ENCODE data around the gene HCFC1R1. TPM values are rescaled to one million over a fixed set of nuclear protein-coding genes. Genes with fewer than 3 reads are reported as not detected.

The HCFC1R1 gene
- total and polyA plus RNA-seq, 5 donors: 43.7 to 122 (median 70.1) TPM

DNA sequence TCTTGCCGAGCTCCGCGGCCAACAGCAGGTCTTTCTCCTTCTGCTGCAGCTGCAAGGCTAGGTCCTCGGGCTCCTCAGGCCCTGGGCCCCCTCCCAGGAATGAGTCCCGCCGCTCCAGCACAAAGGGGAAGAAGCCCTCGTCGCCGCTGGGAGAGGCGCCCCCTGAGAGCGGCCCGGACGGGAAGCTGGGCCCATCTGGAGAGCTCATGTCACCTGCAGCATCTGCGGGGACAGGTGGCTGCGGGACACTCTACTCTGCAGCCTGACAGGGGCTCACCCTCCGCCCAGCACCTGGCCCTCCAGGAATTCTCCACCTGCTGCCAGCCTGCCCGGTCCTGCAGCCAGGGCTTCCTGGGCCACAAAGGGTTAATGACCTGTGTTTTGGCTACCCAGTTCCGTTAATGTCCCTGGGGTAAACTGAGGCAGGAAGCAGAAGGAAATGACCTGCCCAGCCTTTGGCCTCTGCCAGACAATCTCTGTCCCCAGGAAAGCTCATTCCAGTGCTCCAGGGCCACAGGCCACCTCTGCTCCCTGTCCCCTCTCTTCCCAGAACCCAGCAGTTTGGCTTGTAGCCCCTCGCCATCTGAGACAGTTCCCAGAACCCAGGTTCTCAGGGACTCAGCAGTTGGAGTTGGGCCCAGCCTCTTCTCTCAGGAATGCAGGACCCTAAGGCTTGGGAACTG lies 11.7 kb upstream of the HCFC1R1 start:
- no peak overlapping the region for H3K27ac ChIP-seq (ENCODE audit: low read length)
- no peaks in the 10 kb centered on the region for H3K9me3 ChIP-seq (ENCODE audit: control insufficient read depth, low read length)
- no peaks in the 10 kb centered on the region for H3K4me1 ChIP-seq (ENCODE audit: control insufficient read depth, insufficient read depth, low read length)
- WGBS: 40% methylated on average over 19 of the region's 19 CpGs
- H3K4me3 ChIP-seq (ENCODE audit: low read length): no peak overlapping the region
- ATAC-seq (no peak), DNase-seq (peak in 1 of 3 donors; percentile 34)
- H3K27me3 ChIP-seq (ENCODE audit: control insufficient read depth, insufficient read depth): no peaks in the 10 kb centered on the region
- intact Hi-C loops (cut with DNase I): no loop called here

DNA sequence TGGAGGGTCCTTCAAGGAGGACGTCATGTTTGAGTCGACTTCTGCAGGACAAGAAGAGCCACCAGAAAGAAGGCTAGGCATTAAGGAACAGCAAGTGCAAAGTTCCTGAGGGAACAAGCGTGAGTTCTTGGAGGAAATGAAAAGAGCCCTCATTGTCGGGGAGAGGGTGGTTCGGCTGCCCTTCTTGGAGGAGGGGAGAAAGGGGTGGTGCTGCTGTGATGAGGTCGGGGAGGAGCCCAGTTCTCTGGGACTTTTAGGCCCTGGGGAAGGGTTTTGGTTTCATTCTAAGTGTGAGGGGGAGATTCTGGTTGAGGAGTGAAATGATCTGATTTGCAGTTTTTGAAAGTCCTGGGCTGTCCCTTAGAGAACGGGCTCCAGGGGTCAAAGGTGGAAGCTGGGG lies 8.9 kb upstream of the HCFC1R1 start:
- H3K4me1 ChIP-seq (ENCODE audit: control insufficient read depth, insufficient read depth, low read length): no peaks in the 10 kb centered on the region
- 41% methylated on average over 7 of the region's 7 CpGs for WGBS
- peak in 1 of 3 donors; percentile 5 for DNase-seq
- H3K9me3 ChIP-seq (ENCODE audit: control insufficient read depth, low read length): no peaks in the 10 kb centered on the region
- H3K4me3 ChIP-seq (ENCODE audit: low read length): no peak overlapping the region
- intact Hi-C loops (cut with DNase I): no loop called here
- no peaks in the 10 kb centered on the region for H3K27me3 ChIP-seq (ENCODE audit: control insufficient read depth, insufficient read depth)
- H3K27ac ChIP-seq (ENCODE audit: low read length): no peak overlapping the region
- no peak for ATAC-seq

DNA sequence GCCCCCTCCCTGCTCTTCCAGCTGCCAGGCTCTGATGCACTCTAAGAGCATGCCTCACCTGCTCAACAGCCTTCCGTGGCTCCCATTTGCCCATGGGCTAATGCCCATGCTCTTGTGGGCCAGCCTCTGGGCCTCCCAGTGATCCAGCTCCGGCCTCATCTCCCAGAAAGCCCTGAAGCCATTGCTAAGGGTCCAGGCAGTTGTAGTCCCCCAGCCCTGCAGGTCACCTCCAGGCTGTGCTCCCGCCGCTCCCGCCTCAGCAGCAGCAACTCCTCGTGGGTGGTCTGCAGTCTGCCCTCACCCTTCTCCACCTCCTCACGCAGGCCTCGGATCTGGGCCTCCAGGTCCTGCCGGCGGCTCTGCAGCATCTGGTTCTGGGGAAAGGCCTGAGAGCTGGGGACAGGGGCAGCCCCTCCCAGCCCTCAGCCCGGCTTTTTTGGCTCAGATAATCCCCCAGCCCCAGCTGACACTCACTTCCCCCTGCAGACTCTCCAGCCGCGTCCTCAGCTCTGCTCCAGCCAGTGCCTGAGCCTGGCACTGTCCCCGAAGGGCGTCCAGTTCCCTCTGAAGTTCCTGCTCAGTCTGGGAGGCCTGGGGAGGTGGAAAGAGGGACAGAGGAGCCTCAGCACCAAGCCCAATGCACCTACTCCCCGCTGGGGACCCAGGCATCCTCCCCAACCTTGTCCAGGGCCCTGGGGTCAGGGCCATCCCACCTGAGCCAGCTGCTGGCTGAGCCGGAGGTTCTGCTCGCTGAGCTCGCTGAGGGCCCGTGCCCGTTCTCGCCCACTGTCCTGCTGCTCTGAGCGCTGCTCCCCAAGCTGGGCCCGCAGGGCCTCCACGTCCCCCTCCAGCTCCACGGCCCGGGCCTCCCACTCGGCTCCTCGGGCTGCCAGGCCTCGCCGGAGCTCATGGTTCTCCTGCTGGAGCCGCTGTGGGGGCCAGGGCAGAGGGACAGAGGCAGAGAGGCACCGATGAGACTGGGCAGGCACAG lies 6.8 kb upstream of the HCFC1R1 start:
- intact Hi-C loops (cut with DNase I): no loop called here

DNA sequence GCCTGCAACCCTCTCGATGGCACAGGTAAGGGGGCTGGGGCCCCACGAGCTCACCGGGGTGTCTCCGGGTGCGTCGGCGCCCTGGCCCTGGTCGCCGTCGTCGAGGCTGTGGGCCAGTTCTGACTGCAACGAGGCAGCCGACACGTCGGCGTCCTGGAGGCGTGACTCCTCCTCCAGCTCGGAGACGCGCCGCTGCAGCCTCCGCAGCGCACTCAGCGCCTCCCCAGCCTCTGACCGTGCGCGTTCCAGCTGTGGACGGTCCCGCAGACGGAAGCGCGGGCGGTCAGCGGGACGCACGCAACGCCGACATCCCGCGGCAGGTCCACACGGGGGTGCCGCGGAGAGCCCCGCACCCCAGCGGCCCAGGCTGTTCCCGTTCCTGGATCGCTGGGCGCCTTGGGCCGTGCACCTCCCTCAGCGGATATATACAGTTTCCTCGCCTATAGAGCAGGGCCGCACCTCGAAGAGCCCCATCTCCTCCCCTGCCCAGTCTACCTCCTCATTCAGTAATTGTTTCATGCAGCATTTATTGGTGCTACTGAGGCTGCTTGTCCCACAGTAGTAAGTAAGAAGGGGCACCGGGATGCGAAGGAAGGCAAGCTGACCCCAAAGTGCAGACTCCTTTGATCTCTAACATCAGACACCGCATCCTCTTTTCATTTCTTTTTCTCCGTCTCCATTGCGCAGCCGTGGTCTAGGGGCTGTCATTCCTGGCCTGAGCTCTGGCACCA lies 5.9 kb upstream of the HCFC1R1 start:
- no peak overlapping the region for H3K4me3 ChIP-seq (ENCODE audit: low read length)
- no peak overlapping the region for H3K27ac ChIP-seq (ENCODE audit: low read length)
- H3K4me1 ChIP-seq (ENCODE audit: control insufficient read depth, insufficient read depth, low read length): no peaks in the 10 kb centered on the region
- ATAC-seq: peak in 1 of 2 donors; percentile 10
- WGBS: 11% methylated on average over 59 of the region's 59 CpGs
- DNase-seq: peak in 1 of 3 donors; percentile 75
- no peaks in the 10 kb centered on the region for H3K9me3 ChIP-seq (ENCODE audit: control insufficient read depth, low read length)
- intact Hi-C loops (cut with DNase I): no loop called here
- no peaks in the 10 kb centered on the region for H3K27me3 ChIP-seq (ENCODE audit: control insufficient read depth, insufficient read depth)

More for the DNA sequence above, 6.8 kb upstream of the HCFC1R1 start:
- Histone ChIP-seq H3K9me3 (ENCODE audit: control insufficient read depth, low read length) (no peaks in the 10 kb centered on the region), H3K4me3 (ENCODE audit: low read length) (no peak overlapping the region), H3K27me3 (ENCODE audit: control insufficient read depth, insufficient read depth) (no peaks in the 10 kb centered on the region), H3K27ac (ENCODE audit: low read length) (no peak overlapping the region), H3K4me1 (ENCODE audit: control insufficient read depth, insufficient read depth, low read length) (no peaks in the 10 kb centered on the region)
- DNase-seq (no peak), ATAC-seq (no peak)
- WGBS: 82% methylated on average over 33 of the region's 33 CpGs

DNA sequence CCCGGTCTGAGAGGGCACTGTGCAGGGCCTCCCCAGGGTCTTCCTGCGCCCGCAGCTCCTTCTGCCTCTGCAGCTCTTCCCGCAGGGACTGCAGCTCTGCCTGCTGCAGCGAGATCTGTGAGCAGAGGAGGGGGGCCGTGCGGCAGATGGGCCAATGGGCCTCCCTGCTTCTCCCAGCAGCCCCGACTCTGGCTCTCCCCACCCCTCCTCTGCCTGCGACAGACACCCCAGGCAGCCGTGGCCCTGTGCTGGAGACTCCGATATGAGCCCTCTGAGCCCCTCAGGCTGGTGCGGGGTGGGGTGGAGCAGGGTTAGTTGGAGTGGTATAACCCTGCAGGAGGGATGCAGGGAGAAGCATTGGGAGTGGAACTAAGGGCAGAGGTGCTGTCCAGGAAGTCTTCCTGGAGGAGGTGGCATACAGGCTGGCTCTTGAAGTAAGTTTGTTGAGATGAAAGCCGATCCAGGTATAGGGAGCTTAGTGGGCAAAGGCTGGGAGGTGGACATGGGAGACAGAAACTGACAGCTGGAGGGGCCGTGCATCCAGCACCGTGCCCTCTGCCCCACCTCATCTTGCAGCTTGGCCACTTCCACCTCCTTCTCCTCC lies 5.1 kb upstream of the HCFC1R1 start:
- Histone ChIP-seq H3K4me3 (ENCODE audit: low read length) (no peak overlapping the region), H3K4me1 (ENCODE audit: control insufficient read depth, insufficient read depth, low read length) (no peaks in the 10 kb centered on the region), H3K27me3 (ENCODE audit: control insufficient read depth, insufficient read depth) (no peaks in the 10 kb centered on the region), H3K9me3 (ENCODE audit: control insufficient read depth, low read length) (no peaks in the 10 kb centered on the region), H3K27ac (ENCODE audit: low read length) (no peak overlapping the region)
- DNase-seq: no peak
- no peak for ATAC-seq
- 26% methylated on average over 15 of the region's 15 CpGs for WGBS
- intact Hi-C loops (cut with DNase I): no loop called here

DNA sequence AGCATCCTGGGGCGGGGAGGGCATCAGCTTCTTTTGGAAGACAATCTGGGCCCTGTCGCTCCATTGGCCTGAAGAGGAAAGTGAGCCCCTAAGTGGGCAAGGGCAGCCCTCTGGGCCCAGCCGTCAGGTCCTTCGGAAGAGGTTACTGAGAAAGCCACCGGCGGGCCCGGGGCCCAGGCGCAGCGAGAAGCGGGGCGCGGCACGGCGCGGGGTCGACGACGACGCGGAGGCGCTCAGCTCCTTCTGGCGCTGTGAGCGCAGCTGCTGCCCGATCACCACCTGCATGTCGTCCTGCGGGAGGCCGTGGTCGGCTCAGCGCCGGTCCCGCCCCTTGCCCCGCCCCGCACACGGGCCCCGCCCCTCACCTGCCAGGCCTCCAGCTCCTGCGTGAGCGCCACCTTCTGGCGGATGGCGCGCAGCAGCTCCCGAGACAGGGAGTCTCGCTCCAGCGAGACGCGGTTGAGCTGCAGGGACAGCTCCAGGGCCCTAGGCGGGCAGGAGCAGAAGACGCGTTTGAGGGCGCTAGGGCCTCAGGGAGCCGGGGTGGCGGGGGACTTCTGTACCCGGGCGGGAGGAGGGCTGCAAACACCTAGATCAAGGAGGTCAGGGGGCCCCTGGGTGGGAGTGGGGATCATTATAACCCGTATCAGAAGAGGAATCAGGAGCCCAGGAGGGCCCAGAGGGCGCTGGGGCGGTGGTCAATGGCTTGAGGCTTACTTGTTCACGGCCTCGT lies 4.4 kb upstream of the HCFC1R1 start:
- no peak overlapping the region for H3K27ac ChIP-seq (ENCODE audit: low read length)
- peaks cover 1% of the 10 kb centered on the region for H3K4me1 ChIP-seq (ENCODE audit: control insufficient read depth, insufficient read depth, low read length)
- no peaks in the 10 kb centered on the region for H3K27me3 ChIP-seq (ENCODE audit: control insufficient read depth, insufficient read depth)
- no peaks in the 10 kb centered on the region for H3K9me3 ChIP-seq (ENCODE audit: control insufficient read depth, low read length)
- DNase-seq: peak; percentile 74 to 93 (median 92)
- no peak overlapping the region for H3K4me3 ChIP-seq (ENCODE audit: low read length)
- ATAC-seq: peak; percentile 9 to 23
- intact Hi-C loops (cut with DNase I): no loop called here
- WGBS: 27% methylated on average over 58 of the region's 58 CpGs

DNA sequence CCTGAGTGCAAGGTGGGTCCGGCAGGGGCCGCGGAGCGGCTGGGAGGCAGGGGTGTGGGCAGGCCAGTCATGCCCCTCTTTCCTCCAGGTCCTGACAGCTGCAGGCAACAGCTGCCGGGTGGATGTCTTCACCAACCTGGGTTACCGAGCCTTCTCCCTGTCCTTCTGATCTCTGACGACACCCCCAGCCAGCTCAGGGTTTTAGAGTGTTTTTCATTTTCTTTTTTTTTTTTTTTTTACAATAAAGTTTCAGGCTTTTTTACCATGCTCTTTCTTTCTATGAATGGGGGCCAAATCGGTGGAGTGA lies 3.7 kb upstream of the HCFC1R1 start:
- WGBS: 92% methylated on average over 8 of the region's 8 CpGs
- intact Hi-C loops (cut with DNase I): no loop called here
- Histone ChIP-seq H3K4me1 (ENCODE audit: control insufficient read depth, insufficient read depth, low read length) (peaks cover 8% of the 10 kb centered on the region), H3K27ac (ENCODE audit: low read length) (no peak overlapping the region), H3K4me3 (ENCODE audit: low read length) (no peak overlapping the region), H3K9me3 (ENCODE audit: control insufficient read depth, low read length) (no peaks in the 10 kb centered on the region), H3K27me3 (ENCODE audit: control insufficient read depth, insufficient read depth) (no peaks in the 10 kb centered on the region)
- no peak for DNase-seq
- ATAC-seq: no peak

DNA sequence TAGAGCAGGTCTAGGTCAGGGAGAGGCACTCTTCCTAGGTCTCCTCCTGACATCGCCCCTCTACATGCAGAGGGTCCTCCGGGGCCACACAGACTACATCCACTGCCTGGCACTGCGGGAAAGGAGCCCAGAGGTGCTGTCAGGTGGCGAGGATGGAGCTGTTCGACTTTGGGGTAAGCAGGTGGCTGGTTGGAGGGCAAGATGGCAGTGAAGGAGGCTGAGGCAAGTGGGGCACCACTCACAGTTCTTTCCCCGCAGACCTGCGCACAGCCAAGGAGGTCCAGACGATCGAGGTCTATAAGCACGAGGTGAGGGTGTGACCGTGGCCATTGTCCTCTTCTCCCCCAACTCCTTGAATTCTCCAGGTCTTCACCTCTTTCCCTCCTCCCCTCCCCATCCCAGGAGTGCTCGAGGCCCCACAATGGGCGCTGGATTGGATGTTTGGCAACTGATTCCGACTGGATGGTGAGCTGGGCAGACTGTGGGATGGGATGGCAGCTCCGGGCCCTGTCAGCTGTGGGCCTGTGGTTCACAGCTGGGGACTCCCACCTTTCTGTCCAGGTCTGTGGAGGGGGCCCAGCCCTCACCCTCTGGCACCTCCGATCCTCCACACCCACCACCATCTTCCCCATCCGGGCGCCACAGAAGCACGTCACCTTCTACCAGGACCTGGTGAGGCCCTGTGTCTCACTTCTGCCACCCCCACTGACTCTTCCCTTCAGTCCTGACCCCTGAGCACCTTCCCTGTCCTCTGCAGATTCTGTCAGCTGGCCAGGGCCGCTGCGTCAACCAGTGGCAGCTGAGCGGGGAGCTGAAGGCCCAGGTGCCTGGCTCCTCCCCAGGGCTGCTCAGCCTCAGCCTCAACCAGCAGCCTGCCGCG lies 3.1 kb upstream of the HCFC1R1 start:
- intact Hi-C loops (cut with DNase I): no loop called here
- 94% methylated on average over 24 of the region's 24 CpGs for WGBS
- no peak for DNase-seq
- peaks cover 10% of the 10 kb centered on the region for H3K4me1 ChIP-seq (ENCODE audit: control insufficient read depth, insufficient read depth, low read length)
- ATAC-seq: no peak
- no peak overlapping the region for H3K4me3 ChIP-seq (ENCODE audit: low read length)
- no peaks in the 10 kb centered on the region for H3K27me3 ChIP-seq (ENCODE audit: control insufficient read depth, insufficient read depth)
- no peaks in the 10 kb centered on the region for H3K9me3 ChIP-seq (ENCODE audit: control insufficient read depth, low read length)
- no peak overlapping the region for H3K27ac ChIP-seq (ENCODE audit: low read length)

DNA sequence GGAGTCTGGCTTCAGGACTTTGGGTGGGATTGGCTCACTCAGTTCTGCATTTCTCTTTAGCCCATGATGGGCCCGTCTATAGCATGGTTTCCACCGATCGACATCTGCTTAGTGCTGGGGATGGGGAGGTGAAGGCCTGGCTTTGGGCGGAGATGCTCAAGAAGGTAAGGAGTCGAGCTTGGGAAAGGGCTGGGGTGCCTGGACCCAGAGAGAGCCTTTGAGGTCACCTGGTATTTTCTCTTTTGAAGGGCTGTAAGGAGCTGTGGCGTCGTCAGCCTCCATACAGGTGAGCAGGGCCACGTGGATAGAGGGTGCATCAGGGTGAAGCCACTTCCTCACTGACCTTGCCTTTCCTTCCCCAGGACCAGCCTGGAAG lies 2.2 kb upstream of the HCFC1R1 start:
- ATAC-seq (no peak), DNase-seq (peak in 1 of 3 donors; percentile 17)
- no peaks in the 10 kb centered on the region for H3K9me3 ChIP-seq (ENCODE audit: control insufficient read depth, low read length)
- no peaks in the 10 kb centered on the region for H3K27me3 ChIP-seq (ENCODE audit: control insufficient read depth, insufficient read depth)
- peaks cover 10% of the 10 kb centered on the region for H3K4me1 ChIP-seq (ENCODE audit: control insufficient read depth, insufficient read depth, low read length)
- intact Hi-C loops (cut with DNase I): no loop called here
- no peak overlapping the region for H3K27ac ChIP-seq (ENCODE audit: low read length)
- H3K4me3 ChIP-seq (ENCODE audit: low read length): no peak overlapping the region
- WGBS: 93% methylated on average over 8 of the region's 8 CpGs

Measured in right cardiac atrium (tissue), 5 donors.